Left ventricle myocardium inferior (tissue), 1 donor: ENCODE results near the gene SGSH. TPM values are rescaled to one million over a fixed set of nuclear protein-coding genes. Genes with fewer than 3 reads are reported as not detected.

Experiments
- DNase-seq: peaks from one replicate; pipeline ENCODE4 v3.0.0-alpha.2; 2020
- H3K27ac ChIP-seq: fragments of 200-600 bp; replicated peaks from 2 replicates; pipeline ENCODE4 v1.8.0; 2021
- H3K27me3 ChIP-seq: fragments of 200-600 bp; 2 replicates; pipeline ENCODE4 v1.8.0; 2021; ENCODE audit warnings: low read depth
- H3K36me3 ChIP-seq: fragments of 200-600 bp; 2 replicates; pipeline ENCODE4 v1.8.0; 2021
- H3K4me1 ChIP-seq: fragments of 200-600 bp; 2 replicates; pipeline ENCODE4 v1.8.0; 2021
- H3K4me3 ChIP-seq: fragments of 200-600 bp; 2 replicates; pipeline ENCODE4 v1.8.0; 2021; ENCODE audit warnings: mild to moderate bottlenecking, moderate library complexity
- H3K9me3 ChIP-seq: fragments of 200-600 bp; replicated peaks from 2 replicates; pipeline ENCODE4 v1.8.0; 2021
- intact Hi-C: fragments of 100-400 bp; cut with micrococcal nuclease; formaldehyde crosslinking; loops from one replicate; pipeline ENCODE4 v1.11.0; 2022
- total RNA-seq: library from RNA; stranded (reverse); fragmentation: NEBNext Ultra II Directional; extraction: Animal tissue kit (Norgen Biotek cat#: 25700); gene quantifications from one replicate; pipeline ENCODE4 v1.2.1, GENCODE V29; 2021
- TF ChIP-seq, protein P1 (sequence below): fragments of 200-600 bp; IDR thresholded peaks from 2 replicates; pipeline ENCODE4 v1.8.0; 2021; ENCODE audit warnings: antibody characterized with exemption, mild to moderate bottlenecking, borderline replicate concordance
- donor health status: DM: no; HTN: yes; CAD: no; lungs with severe emphysema.

Gene SGSH
- total RNA-seq, 1 donor from 2014 or later, result 10.9 TPM

DNA sequence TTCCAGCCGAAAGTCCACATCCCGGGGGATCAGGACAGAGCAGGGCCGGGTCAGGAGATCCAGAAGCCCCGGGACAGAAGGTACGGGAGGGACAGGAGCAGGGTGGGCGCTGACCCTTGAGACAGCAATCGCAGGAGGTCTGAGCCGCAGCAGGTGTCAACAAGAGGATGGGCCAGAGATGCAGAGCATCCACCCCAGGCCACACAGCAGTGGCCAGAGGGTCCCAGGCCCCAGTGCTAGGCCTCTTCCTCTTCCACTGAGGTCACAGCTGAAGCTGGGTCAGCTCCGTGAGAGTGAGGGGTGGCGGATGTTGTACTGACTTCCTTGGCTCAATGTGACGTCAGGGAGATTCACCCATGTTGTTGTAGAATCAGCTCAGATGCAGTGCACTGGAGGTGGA lies 31.8 kb upstream of the SGSH start:
- H3K4me3 ChIP-seq, result no peak overlapping the region
- H3K27me3 ChIP-seq, result no peaks in the 10 kb centered on the region
- peaks cover 9% of the 10 kb centered on the region for H3K36me3 ChIP-seq
- H3K27ac ChIP-seq, result no peak overlapping the region
- intact Hi-C loops, result no loop called here
- no peaks in the 10 kb centered on the region for H3K4me1 ChIP-seq
- TF ChIP-seq, protein P1, sequence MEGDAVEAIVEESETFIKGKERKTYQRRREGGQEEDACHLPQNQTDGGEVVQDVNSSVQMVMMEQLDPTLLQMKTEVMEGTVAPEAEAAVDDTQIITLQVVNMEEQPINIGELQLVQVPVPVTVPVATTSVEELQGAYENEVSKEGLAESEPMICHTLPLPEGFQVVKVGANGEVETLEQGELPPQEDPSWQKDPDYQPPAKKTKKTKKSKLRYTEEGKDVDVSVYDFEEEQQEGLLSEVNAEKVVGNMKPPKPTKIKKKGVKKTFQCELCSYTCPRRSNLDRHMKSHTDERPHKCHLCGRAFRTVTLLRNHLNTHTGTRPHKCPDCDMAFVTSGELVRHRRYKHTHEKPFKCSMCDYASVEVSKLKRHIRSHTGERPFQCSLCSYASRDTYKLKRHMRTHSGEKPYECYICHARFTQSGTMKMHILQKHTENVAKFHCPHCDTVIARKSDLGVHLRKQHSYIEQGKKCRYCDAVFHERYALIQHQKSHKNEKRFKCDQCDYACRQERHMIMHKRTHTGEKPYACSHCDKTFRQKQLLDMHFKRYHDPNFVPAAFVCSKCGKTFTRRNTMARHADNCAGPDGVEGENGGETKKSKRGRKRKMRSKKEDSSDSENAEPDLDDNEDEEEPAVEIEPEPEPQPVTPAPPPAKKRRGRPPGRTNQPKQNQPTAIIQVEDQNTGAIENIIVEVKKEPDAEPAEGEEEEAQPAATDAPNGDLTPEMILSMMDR, result no peak
- no peaks in the 10 kb centered on the region for H3K9me3 ChIP-seq
- no peak for DNase-seq

DNA sequence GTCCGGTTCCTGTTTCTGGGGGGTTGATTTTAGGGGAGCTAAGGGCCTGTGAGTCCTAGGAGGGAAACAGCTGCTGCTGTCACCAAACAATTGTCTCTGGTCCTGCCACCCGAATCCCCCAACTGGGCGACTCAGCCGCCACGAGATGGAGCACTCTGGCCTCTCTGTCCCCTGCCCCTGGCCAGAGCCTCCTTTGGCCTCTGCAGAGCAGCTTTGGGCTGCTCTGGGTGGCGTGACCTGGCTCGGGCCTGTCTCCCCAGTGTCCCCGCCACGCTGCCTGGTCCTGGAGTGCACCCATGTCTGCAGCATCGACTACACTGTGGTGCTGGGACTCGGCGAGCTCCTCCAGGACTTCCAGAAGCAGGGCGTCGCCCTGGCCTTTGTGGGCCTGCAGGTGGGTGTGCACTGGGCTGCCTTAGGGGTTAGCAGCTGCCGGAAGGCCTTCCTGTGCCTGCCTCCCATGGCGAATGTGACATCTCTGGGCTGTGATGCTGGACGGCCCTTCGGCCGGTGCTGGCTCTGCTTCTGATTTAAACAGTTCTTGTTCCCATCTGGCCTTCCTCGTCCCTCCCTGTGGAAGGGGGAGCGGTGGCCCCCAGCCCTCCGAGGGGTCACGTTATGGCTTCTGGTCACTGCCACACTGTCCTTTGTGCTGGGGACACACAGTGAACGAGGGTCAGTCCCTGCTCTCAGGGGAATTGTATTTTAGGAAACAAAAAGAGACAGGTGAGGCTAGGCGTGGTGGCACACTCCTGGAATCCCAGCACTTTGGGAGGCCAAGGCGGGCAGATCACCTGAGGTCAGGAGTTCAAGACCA lies 29.0 kb upstream of the SGSH start:
- Histone ChIP-seq H3K9me3 (no peaks in the 10 kb centered on the region), H3K27me3 (no peaks in the 10 kb centered on the region), H3K36me3 (peaks cover 27% of the 10 kb centered on the region), H3K4me3 (no peak overlapping the region), H3K4me1 (no peaks in the 10 kb centered on the region), H3K27ac (no peak overlapping the region)
- intact Hi-C loops, result no loop called here
- TF ChIP-seq, protein P1, result no peak
- DNase-seq, result no peak

DNA sequence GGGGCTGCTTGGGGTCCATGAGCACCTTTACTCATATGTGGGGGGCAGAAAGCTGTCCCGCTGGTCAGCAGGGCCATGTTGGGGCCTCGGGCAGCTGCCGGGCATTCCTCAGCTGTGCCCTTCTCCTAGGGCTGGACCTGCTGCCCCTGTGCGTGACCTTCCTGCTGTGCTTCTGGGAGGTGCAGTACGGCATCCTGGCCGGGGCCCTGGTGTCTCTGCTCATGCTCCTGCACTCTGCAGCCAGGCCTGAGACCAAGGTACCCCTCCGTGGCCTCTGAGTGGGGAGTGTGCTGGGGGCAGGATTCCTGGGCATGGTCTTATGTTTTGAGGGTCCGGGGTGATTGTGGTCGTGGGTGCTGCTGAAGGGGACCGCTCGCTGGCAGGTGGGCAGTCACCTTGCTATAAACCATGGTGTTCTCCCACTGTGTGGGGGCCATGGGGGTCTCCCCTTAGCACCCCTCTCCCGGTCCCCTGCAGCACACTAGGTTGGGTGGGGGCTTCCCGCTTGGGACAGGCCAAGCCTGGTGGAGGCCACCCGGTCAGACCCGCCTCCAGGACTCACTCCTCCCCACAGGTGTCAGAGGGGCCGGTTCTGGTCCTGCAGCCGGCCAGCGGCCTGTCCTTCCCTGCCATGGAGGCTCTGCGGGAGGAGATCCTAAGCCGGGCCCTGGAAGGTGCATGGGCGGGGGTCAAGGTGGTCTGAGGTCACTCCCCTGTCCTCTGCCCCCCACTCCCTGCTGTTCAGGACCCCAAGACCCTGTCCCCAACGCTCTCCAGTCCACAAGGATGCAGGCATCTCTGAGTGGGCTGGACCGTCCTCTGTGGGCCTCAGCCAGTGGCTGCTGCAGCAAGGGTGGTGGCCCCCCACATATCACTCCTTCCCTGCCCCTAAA lies 28.1 kb upstream of the SGSH start:
- intact Hi-C loops, result no loop called here
- Histone ChIP-seq H3K9me3 (no peaks in the 10 kb centered on the region), H3K27ac (no peak overlapping the region), H3K4me3 (no peak overlapping the region), H3K27me3 (no peaks in the 10 kb centered on the region), H3K4me1 (peaks cover 8% of the 10 kb centered on the region), H3K36me3 (peaks cover 28% of the 10 kb centered on the region)
- TF ChIP-seq, protein P1, result no peak
- DNase-seq, result no peak

DNA sequence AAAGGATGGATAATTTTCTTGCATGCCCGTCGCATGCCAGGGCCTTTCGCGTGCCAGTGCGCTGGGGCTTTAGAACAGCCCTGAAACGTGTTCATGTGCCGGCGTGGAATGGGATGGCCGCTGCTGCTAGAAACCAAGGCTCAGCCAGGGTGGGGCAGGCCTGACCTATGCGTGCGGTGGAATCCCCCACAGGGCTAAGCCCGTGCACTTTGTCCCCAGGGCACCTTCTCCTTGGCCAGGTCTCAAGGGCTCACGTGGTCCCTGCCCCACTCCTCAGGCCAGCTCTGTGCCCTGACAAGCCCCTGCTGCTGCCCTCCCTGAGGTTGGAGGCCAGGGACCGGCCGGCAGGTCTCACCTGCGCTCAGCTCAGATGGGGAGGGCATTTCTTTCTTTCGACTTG lies 27.4 kb upstream of the SGSH start:
- H3K27ac ChIP-seq, result no peak overlapping the region
- DNase-seq, result no peak
- peaks cover 32% of the 10 kb centered on the region for H3K36me3 ChIP-seq
- H3K9me3 ChIP-seq, result no peaks in the 10 kb centered on the region
- TF ChIP-seq, protein P1, result no peak
- peaks cover 10% of the 10 kb centered on the region for H3K4me1 ChIP-seq
- no peak overlapping the region for H3K4me3 ChIP-seq
- intact Hi-C loops, result no loop called here
- H3K27me3 ChIP-seq, result no peaks in the 10 kb centered on the region

DNA sequence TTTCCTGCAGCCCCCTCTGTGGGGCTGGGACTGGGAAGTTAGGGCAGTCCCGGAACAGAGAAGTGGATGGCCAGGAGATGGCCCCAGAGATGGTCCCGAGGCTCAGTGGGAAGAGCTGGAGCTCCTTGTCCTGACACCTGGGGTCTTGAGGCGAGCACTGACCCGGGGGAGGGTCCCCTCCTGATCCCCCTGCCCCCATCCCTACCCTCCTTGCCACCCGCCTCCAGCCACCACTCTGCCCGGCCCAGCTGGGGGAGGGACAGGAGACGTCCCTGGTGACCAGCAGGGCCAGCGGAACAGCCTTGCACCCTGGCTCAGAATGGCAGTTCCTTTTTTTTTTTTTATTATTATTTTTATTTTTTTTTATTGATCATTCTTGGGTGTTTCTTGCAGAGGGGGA lies 26.6 kb upstream of the SGSH start:
- Histone ChIP-seq H3K27me3 (no peaks in the 10 kb centered on the region), H3K36me3 (peaks cover 41% of the 10 kb centered on the region), H3K9me3 (no peaks in the 10 kb centered on the region), H3K4me1 (peaks cover 10% of the 10 kb centered on the region), H3K27ac (no peak overlapping the region), H3K4me3 (no peak overlapping the region)
- intact Hi-C loops, result no loop called here
- TF ChIP-seq, protein P1, result no peak
- no peak for DNase-seq
